ENCODE measurements around the gene ASB15.
"Not testable (repeated sequence)": the region's sequence is repeated elsewhere in the genome, so short reads cannot be mapped to it uniquely, and the experiment has no call there.

Gene ASB15

DNA sequence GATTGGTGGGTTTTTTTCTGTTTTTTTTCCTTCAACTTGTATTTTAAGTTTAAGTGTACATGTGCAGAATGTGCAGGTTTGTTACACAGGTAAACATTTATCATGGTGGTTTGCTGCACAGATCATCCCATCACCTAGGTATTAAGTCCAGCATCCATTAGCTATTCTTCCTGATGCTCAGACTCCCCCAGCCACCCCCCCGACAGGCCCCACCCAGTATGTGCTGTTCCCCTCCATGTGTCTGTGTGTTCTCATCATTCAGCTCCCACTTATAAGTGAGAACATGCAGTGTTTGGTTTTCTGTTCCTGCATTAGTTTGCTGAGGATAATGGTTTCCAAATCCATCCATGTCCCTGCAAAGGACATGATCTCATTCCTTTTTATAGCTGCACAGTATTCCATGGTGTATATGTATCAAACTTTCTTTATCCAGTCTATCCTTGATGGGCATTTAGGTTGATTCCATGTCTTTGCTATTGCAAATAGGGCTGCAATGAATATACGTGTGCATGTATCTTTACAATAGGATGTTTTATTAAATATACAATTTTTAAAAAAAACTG, 32.5 kb downstream of the ASB15 start:
- not testable (repeated sequence) for H3K27me3 Mint-ChIP-seq; H3K27ac Mint-ChIP-seq; H3K36me3 Mint-ChIP-seq; ATAC-seq (ENCODE audit: low read depth); H3K4me1 Mint-ChIP-seq; DNase-seq (ENCODE audit: low spot score in 2 of 2); H3K9me3 Mint-ChIP-seq; H3K4me3 Mint-ChIP-seq

DNA sequence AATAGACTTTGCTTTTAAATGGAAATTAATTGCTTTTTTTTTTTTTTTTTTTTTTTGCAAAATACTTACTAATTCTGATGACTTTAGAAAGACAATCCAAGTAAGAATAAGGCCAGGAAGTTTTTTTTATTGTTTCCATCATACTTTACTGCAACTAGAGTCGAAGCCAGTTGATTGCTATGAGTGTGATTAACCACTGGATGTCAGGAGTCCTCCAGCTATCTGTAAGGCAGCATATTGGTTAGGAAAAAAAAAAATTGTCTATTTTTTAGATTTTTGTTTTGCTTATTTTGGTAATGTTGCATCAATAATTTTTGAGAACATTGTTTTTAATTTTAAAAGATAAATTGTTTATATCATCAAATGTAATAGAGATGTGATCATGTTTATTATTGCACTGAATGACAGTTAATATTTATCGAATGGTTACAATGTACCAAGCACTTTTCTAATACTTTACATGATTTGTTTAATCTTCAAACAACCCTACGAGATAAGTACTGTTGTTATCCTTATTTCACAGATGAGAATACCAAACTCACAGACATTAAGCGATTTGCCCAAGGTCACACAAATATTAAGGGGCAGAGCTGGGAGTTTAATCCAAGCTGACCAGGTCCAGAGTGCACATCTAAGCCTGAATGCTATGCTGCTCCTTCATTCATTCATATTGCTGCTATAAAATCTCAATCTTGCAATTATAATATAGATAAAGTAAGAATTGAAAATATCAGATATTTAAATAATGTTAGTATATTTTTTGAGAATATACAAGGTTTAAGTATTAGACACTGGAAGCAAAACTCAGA, 34.1 kb downstream of the ASB15 start:
- no peaks in the 10 kb centered on the region for H3K9me3 Mint-ChIP-seq
- no peaks in the 10 kb centered on the region for H3K4me1 Mint-ChIP-seq
- no peak overlapping the region for H3K4me3 Mint-ChIP-seq
- ATAC-seq (ENCODE audit: low read depth) (no peak), DNase-seq (ENCODE audit: low spot score in 2 of 2) (no peak)
- H3K36me3 Mint-ChIP-seq: no peaks in the 10 kb centered on the region
- H3K27ac Mint-ChIP-seq: no peak overlapping the region
- peaks cover 10% of the 10 kb centered on the region for H3K27me3 Mint-ChIP-seq

- peaks cover 10% of the 10 kb centered on the region for H3K27me3 Mint-ChIP-seq
- H3K9me3 Mint-ChIP-seq: no peaks in the 10 kb centered on the region
- H3K27ac Mint-ChIP-seq: no peak overlapping the region
- H3K4me1 Mint-ChIP-seq: no peaks in the 10 kb centered on the region
- DNase-seq (ENCODE audit: low spot score in 2 of 2): no peak
- H3K36me3 Mint-ChIP-seq: no peaks in the 10 kb centered on the region
- no peak overlapping the region for H3K4me3 Mint-ChIP-seq
- ATAC-seq (ENCODE audit: low read depth): no peak
These were observed 35.6 kb downstream of the ASB15 start for GRCh38 chr7:123637203-123637602.

DNA sequence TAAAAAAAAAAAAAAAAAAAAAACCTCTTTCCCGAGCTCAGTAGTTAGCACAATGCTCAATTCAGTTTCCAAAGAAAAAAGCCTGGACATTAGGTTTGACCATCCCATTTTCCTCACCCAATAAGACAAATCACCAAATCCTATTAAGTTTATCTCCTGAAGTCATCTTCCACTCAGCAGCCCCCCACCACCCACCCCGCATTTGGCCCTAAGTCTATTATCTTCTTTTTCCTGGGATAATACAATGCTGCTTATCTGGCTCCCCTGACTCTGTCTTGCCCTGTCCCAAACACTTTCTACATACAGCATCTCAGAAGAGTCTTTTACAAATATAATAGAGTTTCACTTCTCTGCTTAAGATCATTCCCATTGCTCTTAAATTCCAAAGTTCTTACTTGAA, 36.3 kb downstream of the ASB15 start:
- ATAC-seq (ENCODE audit: low read depth): no peak

DNA sequence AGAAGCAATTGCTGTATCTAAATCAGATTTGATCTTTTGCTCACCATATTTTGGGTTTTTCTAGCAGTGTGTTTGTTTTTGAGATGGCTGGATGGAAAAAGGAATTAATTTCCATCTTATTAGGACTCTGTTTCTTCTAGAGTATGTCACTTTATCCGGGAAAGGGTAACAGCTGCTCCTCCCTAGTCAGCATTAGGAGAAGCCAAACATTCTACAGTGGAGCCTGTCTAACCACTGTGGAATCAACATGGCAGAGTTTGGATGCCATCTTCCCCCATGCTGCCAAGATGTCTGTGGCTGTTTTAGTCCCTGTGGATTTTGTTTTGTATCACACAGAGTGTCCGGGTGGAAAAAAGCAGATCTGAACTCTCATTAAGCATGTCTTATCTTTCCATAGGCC, 38.0 kb downstream of the ASB15 start:
- Mint-ChIP-seq H3K9me3 (no peaks in the 10 kb centered on the region), H3K36me3 (no peaks in the 10 kb centered on the region), H3K27ac (no peak overlapping the region), H3K27me3 (peaks cover 10% of the 10 kb centered on the region), H3K4me1 (no peaks in the 10 kb centered on the region), H3K4me3 (no peak overlapping the region)
- ATAC-seq (ENCODE audit: low read depth) (no peak), DNase-seq (ENCODE audit: low spot score in 2 of 2) (no peak)

More for the DNA sequence above, 36.3 kb downstream of the ASB15 start:
- Mint-ChIP-seq H3K27ac (no peak overlapping the region), H3K4me1 (no peaks in the 10 kb centered on the region), H3K36me3 (no peaks in the 10 kb centered on the region), H3K9me3 (no peaks in the 10 kb centered on the region), H3K27me3 (peaks cover 9% of the 10 kb centered on the region), H3K4me3 (no peak overlapping the region)
- DNase-seq (ENCODE audit: low spot score in 2 of 2): no peak

DNA sequence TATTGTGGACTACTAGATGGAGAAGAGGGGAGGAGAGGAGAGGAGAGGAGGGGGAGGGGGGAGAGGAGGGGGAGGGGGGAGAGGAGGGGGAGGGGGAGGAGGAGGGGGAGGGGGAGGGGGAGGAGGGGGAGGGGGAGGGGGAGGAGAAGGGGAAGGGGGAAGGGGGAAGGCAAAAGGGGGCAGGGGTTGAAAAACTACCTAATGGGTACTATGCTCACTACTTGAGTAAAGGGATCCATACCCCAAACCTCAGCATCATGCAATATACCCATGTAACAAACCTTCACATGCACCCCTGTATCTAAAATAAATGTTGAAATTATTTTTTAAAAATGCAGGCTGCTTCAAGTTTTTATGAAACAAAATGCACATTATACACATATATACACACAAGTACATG, 39.0 kb downstream of the ASB15 start:
- Mint-ChIP-seq H3K27me3 (peaks cover 10% of the 10 kb centered on the region), H3K9me3 (no peaks in the 10 kb centered on the region), H3K4me3 (no peak overlapping the region), H3K36me3 (no peaks in the 10 kb centered on the region), H3K4me1 (no peaks in the 10 kb centered on the region), H3K27ac (no peak overlapping the region)
- ATAC-seq (ENCODE audit: low read depth) (no peak), DNase-seq (ENCODE audit: low spot score in 2 of 2) (no peak)

GRCh38 chr7:123641901-123642300, 40.3 kb downstream of the ASB15 start:
- Mint-ChIP-seq H3K27me3 (peaks cover 10% of the 10 kb centered on the region), H3K36me3 (no peaks in the 10 kb centered on the region), H3K4me3 (no peak overlapping the region), H3K4me1 (no peaks in the 10 kb centered on the region), H3K9me3 (no peaks in the 10 kb centered on the region), H3K27ac (no peak overlapping the region)
- ATAC-seq (ENCODE audit: low read depth): no peak
- no peak for DNase-seq (ENCODE audit: low spot score in 2 of 2)

GRCh38 chr7:123643495-123644441, 42.1 kb downstream of the ASB15 start:
- no peak for ATAC-seq (ENCODE audit: low read depth)
- no peak overlapping the region for H3K27ac Mint-ChIP-seq
- H3K36me3 Mint-ChIP-seq: no peaks in the 10 kb centered on the region
- DNase-seq (ENCODE audit: low spot score in 2 of 2): no peak
- H3K27me3 Mint-ChIP-seq: peaks cover 10% of the 10 kb centered on the region
- H3K9me3 Mint-ChIP-seq: no peaks in the 10 kb centered on the region
- H3K4me3 Mint-ChIP-seq: no peak overlapping the region
- H3K4me1 Mint-ChIP-seq: no peaks in the 10 kb centered on the region

DNA sequence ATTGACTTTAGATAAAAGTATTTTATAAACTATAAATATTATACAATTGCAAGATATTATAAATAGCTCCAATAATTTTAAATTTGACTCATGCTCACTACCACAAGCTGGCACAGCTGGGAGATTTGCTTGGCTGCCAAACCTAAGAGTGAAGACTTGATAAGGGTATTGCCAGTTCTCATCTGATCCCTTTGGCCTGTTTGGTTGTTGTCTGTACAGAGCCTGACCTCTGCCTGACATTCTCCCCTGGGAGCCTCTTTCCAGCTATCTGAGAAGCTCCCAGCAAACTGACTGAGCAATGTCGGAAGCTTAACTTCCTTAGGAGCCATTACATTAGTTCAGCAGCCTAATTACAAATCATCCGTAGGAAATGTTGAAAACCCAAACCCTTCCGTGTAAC, 43.9 kb downstream of the ASB15 start:
- DNase-seq (ENCODE audit: low spot score in 2 of 2): no peak
- Mint-ChIP-seq H3K27ac (no peak overlapping the region), H3K27me3 (peaks cover 8% of the 10 kb centered on the region), H3K4me1 (no peaks in the 10 kb centered on the region), H3K36me3 (no peaks in the 10 kb centered on the region), H3K9me3 (no peaks in the 10 kb centered on the region), H3K4me3 (no peak overlapping the region)
- no peak for ATAC-seq (ENCODE audit: low read depth)

DNA sequence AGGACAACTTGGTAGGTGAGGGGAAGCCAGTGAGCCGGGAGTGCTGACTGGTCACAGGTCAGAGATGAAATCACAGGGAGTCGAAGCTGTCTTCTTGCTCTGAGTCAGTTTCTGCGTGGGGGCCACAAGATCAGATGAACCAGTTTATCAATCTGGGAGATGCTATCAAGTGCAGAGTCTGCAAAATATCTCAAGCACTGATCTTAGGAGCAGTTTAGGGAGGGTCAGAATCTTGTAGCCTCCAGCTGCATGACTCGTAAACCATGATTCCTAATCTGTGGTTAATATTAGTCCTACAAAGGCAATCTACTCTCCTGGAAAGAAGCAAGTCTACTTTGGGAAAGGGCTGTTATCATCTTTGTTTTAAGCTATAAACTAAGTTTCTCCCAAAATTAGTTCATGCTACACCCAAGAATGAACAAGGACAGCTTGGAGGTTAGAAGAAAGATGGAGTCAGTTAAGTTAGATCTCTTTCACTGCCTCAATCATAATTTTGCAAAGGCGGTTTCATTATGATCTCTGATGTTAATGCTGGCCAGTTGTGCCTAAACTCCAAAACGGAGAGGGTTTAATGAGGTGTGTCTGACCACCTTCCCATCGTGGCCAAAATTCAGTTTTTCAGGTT, 45.6 kb downstream of the ASB15 start:
- Mint-ChIP-seq H3K27me3 (peaks cover 10% of the 10 kb centered on the region), H3K4me3 (no peak overlapping the region), H3K4me1 (no peaks in the 10 kb centered on the region), H3K27ac (no peak overlapping the region), H3K36me3 (no peaks in the 10 kb centered on the region), H3K9me3 (no peaks in the 10 kb centered on the region)
- DNase-seq (ENCODE audit: low spot score in 2 of 2): no peak
- no peak for ATAC-seq (ENCODE audit: low read depth)

- DNase-seq (ENCODE audit: low spot score in 2 of 2) (no peak), ATAC-seq (ENCODE audit: low read depth) (no peak)
- H3K27ac Mint-ChIP-seq: no peak overlapping the region
- H3K36me3 Mint-ChIP-seq: no peaks in the 10 kb centered on the region
- no peaks in the 10 kb centered on the region for H3K4me1 Mint-ChIP-seq
- H3K27me3 Mint-ChIP-seq: peaks cover 8% of the 10 kb centered on the region
- no peaks in the 10 kb centered on the region for H3K9me3 Mint-ChIP-seq
- H3K4me3 Mint-ChIP-seq: no peak overlapping the region
These were observed 48.3 kb downstream of the ASB15 start for GRCh38 chr7:123649964-123650363.

DNA sequence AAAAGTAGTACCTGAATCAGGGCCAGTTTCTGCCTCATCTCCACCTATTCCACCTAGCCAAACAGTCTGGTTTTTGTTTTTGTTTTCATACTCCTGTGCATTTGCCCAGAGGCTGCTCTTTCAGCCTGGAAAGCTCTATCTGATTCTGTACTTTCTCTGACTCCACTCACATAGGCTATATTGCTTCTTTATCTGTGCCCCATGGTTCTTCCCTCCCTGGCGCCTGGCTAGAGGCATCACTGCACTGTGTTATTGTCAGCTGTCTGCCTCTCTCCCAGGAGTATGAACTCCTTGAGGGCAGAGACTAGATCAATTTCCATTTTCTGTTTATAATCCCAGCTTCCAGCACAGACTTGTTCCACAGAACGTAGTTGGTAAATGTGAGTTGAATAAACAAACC, 49.0 kb downstream of the ASB15 start:
- DNase-seq (ENCODE audit: low spot score in 2 of 2): no peak
- Mint-ChIP-seq H3K27ac (no peak overlapping the region), H3K4me1 (no peaks in the 10 kb centered on the region), H3K27me3 (peaks cover 8% of the 10 kb centered on the region), H3K9me3 (no peaks in the 10 kb centered on the region), H3K4me3 (no peak overlapping the region), H3K36me3 (no peaks in the 10 kb centered on the region)
- ATAC-seq (ENCODE audit: low read depth): no peak

GRCh38 chr7:123652406-123652805, 50.8 kb downstream of the ASB15 start:
- Mint-ChIP-seq H3K4me1 (no peaks in the 10 kb centered on the region), H3K9me3 (no peaks in the 10 kb centered on the region), H3K4me3 (no peak overlapping the region), H3K27ac (no peak overlapping the region), H3K27me3 (peaks cover 9% of the 10 kb centered on the region), H3K36me3 (no peaks in the 10 kb centered on the region)
- DNase-seq (ENCODE audit: low spot score in 2 of 2): no peak
- no peak for ATAC-seq (ENCODE audit: low read depth)

- peaks cover 9% of the 10 kb centered on the region for H3K27me3 Mint-ChIP-seq
- H3K9me3 Mint-ChIP-seq: no peaks in the 10 kb centered on the region
- no peaks in the 10 kb centered on the region for H3K36me3 Mint-ChIP-seq
- H3K4me1 Mint-ChIP-seq: no peaks in the 10 kb centered on the region
- no peak overlapping the region for H3K27ac Mint-ChIP-seq
- DNase-seq (ENCODE audit: low spot score in 2 of 2) (no peak), ATAC-seq (ENCODE audit: low read depth) (no peak)
- H3K4me3 Mint-ChIP-seq: no peak overlapping the region
These were observed 51.5 kb downstream of the ASB15 start for GRCh38 chr7:123653162-123653561.

Data from memory B cell (primary cell).